ENCODE measurements around the gene RAD51B. TPM values are rescaled to one million over a fixed set of nuclear protein-coding genes. Genes with fewer than 3 reads are reported as not detected.

Gene RAD51B
- total and polyA plus RNA-seq, 7 donors: 2.4 to 24.4 (median 7.1) TPM

DNA sequence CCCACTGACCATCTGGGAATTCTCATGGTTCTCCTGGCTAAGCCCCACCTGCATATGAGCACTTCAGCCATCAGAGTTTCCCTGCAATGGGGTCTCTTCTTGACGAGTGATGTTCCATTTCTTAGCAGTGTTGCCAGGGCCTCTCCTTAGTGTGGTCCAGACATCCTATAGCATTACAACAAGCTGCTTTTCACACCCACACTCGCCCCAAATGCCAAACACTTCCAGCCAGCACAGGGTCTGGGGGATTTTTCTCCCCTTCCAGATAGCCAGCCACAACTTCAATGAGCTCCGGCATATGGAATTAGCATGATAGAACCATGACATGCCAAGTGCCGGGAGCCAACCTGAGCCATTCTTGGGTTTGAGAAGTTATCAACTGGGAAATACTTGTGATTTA, 705.9 kb downstream of the RAD51B start:
- Histone ChIP-seq H3K36me3 (no peaks in the 10 kb centered on the region), H3K4me3 (no peak overlapping the region), H3K27ac (peak overlapping the region in 2 of 4 donors; percentile 73), H3K9me3 (peaks cover 0 to 7% (median 0%) of the 10 kb centered on the region in 4 donors), H3K4me1 (peaks cover 0 to 62% (median 45%) of the 10 kb centered on the region in 4 donors), H3K27me3 (no peaks in the 10 kb centered on the region)
- DNase-seq: no peak
- TF ChIP-seq CTCF (IDR thresholded peaks at IDR 0.05) (no peak), POLR2A (IDR thresholded peaks at IDR 0.05) (no peak), EP300 (IDR thresholded peaks at IDR 0.05) (no peak), POLR2AphosphoS5 (IDR thresholded peaks at IDR 0.05) (no peak)
- WGBS, 2 donors: 96 to 98% methylated on average over 4 of the region's 4 CpGs
- intact Hi-C loops (cut with DNase I): loop anchor here (5.0 kb wide), 3 partner anchors 267 to 583 kb away; partner anchors contain the start of gene ZFP36L1

DNA sequence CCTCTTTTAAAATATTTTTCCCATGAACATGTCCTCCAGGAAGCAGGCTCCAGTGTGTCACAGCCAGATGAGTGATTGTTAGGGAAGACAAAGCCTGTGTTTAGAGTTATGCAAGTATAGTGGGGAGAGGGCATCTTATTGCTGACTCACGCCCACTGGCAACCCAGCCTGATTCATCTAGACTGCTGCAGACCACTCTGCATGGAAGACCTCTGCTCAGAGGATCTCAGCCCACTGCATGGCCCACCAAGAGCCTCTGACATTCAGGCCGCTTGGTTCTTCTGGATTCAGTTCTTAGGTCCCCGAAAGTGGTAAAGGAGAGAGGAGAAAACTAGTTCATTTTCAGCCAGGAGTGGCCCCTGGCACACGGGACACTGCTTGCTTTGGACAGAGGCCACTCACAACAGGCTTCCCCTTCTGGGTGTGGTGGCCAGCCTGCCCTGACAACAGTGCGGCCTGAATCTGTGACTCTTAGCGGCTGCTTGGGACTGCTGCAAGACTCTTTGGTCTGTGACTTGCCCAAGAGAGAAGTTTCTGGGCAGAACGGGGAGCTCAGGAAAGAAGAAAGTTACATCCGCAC, 707.0 kb downstream of the RAD51B start:
- no peaks in the 10 kb centered on the region for H3K27me3 ChIP-seq
- no peak overlapping the region for H3K4me3 ChIP-seq
- no peaks in the 10 kb centered on the region for H3K36me3 ChIP-seq
- TF ChIP-seq POLR2AphosphoS5 (IDR thresholded peaks at IDR 0.05): no peak
- no peak for TF ChIP-seq CTCF (IDR thresholded peaks at IDR 0.05)
- TF ChIP-seq POLR2A (IDR thresholded peaks at IDR 0.05): no peak
- TF ChIP-seq EP300 (IDR thresholded peaks at IDR 0.05): no peak
- DNase-seq: no peak
- 76 to 85% methylated on average over 8 of the region's 8 CpGs for WGBS, 2 donors
- peaks cover 0 to 11% (median 0%) of the 10 kb centered on the region in 4 donors for H3K9me3 ChIP-seq
- H3K4me1 ChIP-seq: peaks cover 0 to 52% (median 37%) of the 10 kb centered on the region in 4 donors
- intact Hi-C loops (cut with DNase I): loop anchor here (5.0 kb wide), 3 partner anchors 266 to 584 kb away; partner anchors contain the start of gene ZFP36L1
- peak overlapping the region; percentile 49 to 73 (median 66) for H3K27ac ChIP-seq

- no peak for DNase-seq
- Histone ChIP-seq H3K27me3 (no peaks in the 10 kb centered on the region), H3K9me3 (peaks cover 0 to 11% (median 0%) of the 10 kb centered on the region in 4 donors), H3K4me1 (peaks cover 0 to 44% (median 30%) of the 10 kb centered on the region in 4 donors), H3K36me3 (no peaks in the 10 kb centered on the region), H3K27ac (peak overlapping the region; percentile 49 to 73 (median 66)), H3K4me3 (no peak overlapping the region)
- WGBS, 2 donors: 39 to 51% methylated on average over 1 of the region's 1 CpG
- TF ChIP-seq CTCF (IDR thresholded peaks at IDR 0.05) (no peak), POLR2AphosphoS5 (IDR thresholded peaks at IDR 0.05) (peak; percentile 24 to 60 (median 50))
- intact Hi-C loops (cut with DNase I): loop anchor here (5.0 kb wide), 3 partner anchors 265 to 585 kb away; partner anchors contain the start of gene ZFP36L1
Observed at GRCh38 chr14:68527329-68527851, 707.8 kb downstream of the RAD51B start.

GRCh38 chr14:68528040-68528687, 708.6 kb downstream of the RAD51B start:
- H3K27me3 ChIP-seq: no peaks in the 10 kb centered on the region
- peak overlapping the region; percentile 49 to 73 (median 68) for H3K27ac ChIP-seq
- peaks cover 0 to 36% (median 22%) of the 10 kb centered on the region in 4 donors for H3K4me1 ChIP-seq
- intact Hi-C loops (cut with DNase I): loop anchor here (2.0 to 5.0 kb wide), 4 partner anchors 61 to 586 kb away; partner anchors contain the start of gene ZFP36L1
- DNase-seq: no peak
- H3K9me3 ChIP-seq: peaks cover 0 to 11% (median 0%) of the 10 kb centered on the region in 4 donors
- no peaks in the 10 kb centered on the region for H3K36me3 ChIP-seq
- 87 to 88% methylated on average over 2 of the region's 2 CpGs for WGBS, 2 donors
- TF ChIP-seq CTCF (IDR thresholded peaks at IDR 0.05) (no peak), EP300 (IDR thresholded peaks at IDR 0.05) (peak; percentile 28 to 77 (median 61)), POLR2AphosphoS5 (IDR thresholded peaks at IDR 0.05) (peak; percentile 65 to 84 (median 78)), POLR2A (IDR thresholded peaks at IDR 0.05) (no peak)
- no peak overlapping the region for H3K4me3 ChIP-seq
